DMS79 (cell line): ENCODE measurements around the gene UBE2C.
"Not testable (repeated sequence)": the region's sequence is repeated elsewhere in the genome, so short reads cannot be mapped to it uniquely, and the experiment has no call there.

ENCODE experiments used
- DNase-seq: peaks from one replicate; lab custom pipeline; 2025; lab: John Stamatoyannopoulos, UW

The UBE2C gene

GRCh38 chr20:45797955-45798354, 14.5 kb upstream of the UBE2C start:
- not testable (repeated sequence) for DNase-seq

- peak; percentile 3 for DNase-seq
Observed at GRCh38 chr20:45798935-45799642, 13.4 kb upstream of the UBE2C start.

DNA sequence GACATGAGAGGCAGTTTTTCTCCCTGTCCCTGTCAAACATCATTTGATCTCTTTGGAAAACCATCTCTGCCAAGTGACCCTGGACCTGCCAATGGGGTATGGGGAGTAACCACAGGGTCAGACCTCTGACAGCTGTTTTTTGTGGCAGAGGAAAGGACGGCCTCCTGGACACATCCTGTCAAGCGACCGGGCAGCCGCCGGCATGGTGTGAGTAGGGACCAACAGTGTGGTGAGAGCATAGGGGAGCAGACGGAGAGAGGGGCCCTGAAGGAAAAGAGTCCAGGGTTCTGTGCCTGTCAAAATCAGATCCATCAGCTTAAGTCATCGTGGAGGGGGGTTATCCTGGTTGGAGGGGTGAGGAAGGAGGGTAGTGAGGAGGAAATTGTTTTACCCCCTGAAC, 10.6 kb upstream of the UBE2C start:
- DNase-seq: no peak

GRCh38 chr20:45810191-45810970, 2.1 kb upstream of the UBE2C start:
- no peak for DNase-seq

DNA sequence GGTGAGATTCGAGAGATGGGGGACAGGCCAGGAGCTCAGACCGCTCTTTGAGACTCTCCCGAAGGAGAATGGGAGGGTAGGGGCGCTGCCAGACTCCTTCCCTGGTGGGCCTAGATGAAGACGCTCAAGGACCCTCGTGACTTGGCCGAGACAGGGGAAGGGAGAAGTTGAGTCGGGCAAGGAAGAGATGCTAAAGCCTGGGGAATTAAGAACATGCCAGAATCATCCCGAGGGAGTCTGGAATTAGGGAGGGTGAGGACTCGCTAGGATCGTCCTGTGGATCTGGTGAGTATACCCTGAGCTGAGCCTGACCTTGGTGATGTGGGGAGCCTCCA, 529 bp downstream of the UBE2C start:
- DNase-seq: no peak

GRCh38 chr20:45813489-45813888, 1.0 kb downstream of the UBE2C start:
- DNase-seq: no peak

- DNase-seq: no peak
Observed at GRCh38 chr20:45814314-45814713, 1.9 kb downstream of the UBE2C start.

- no peak for DNase-seq
Observed at GRCh38 chr20:45816951-45817350, 4.5 kb downstream of the UBE2C start.

DNA sequence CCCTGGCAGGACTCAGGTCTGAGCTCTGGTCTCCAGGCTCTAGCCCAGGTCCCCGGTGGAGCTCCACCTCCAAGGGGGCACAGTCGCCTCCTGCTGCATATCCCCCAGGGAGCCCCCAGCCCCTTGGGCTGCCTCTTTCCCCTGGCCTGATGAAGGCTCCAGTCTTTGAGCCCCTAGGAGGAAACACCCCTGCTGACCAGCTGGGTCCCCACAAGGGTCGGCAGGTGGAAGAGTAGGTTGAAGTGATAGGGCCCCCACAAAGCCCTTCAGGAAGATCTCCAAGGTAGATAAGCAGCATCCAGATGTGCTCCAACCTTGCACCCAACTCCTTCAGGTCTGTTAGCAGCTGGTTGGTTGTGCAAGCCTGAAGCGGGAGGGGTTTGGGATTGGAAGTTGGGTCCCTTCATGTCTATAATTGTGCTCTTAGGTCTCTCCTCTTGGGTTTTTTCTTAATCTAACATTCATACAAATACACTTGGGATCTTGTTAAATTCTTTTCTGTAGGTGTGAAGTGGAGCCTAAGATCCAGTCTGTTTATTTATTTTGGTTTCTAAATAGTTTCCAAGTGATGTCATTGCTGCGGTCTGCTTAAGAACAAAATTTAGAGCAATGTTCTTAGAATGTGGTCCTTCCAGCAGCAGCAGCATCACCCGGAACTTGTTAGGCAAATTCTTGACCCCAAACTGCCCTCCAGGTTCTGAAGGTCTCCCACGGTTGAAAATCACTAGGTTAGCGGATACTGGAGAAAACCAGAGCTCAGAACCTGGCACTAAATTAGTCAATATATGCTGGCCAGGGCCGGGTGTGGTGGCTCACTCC, 5.1 kb downstream of the UBE2C start:
- DNase-seq: no peak

DNA sequence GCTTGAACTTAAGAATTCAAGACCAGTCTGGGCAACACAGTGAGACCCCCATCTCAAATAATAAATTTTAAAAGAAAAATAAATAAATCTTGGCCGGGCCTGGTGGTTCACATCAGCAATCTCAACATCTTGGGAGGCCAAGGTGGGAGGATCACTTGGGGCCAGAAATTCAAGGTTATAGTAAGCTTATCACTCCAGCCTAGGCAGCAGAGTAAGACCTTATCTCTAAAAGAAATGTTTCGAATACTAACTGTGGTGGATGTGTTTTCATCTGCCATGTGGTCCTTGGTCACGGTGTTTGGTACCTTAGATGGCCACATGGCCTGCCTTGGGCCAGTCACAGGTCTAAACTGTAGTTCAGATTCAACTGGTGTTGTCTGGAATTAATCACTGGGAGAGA, 5.8 kb downstream of the UBE2C start:
- DNase-seq: no peak

GRCh38 chr20:45819466-45819865, 7.0 kb downstream of the UBE2C start:
- DNase-seq: no peak

DNA sequence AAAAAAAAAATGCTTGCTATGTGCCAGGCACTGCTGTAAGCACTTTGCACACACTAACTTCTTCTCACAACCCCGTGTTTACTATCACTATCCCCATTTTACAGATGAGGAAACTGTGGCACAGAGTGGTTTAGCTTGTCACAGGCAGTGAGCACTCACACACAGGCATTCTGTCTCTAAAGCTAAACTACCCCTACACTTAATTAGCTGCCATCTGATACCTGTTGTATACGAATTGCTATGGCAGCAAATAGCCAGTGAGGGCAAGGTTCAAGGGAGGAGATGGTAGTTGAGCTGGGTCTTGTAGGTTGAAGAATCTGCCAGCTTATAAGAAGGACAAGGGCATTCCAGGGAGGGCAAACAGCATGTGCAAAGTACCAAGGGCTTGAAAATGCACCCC, 9.5 kb downstream of the UBE2C start:
- DNase-seq: no peak

DNA sequence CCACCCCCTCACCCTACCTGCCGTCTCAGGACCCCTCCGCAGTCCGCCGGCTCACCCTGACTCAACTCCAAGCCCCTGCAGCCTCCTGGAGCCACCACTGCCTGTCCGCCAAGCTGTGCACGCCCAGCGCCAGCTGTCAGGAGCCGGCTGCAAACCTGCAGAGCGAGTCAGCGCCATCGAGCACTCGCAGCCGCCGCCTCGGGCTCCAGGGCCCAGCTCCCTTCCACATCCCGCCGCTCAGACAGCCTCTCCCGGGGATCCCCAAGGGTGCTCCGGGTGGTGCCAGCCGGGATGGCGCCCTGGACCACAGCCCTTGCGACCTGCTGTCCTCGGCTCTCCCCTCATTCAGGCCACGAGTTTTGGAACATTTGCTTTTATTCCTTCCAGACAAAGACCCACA, 10.4 kb downstream of the UBE2C start:
- peak; percentile 20 for DNase-seq

DNA sequence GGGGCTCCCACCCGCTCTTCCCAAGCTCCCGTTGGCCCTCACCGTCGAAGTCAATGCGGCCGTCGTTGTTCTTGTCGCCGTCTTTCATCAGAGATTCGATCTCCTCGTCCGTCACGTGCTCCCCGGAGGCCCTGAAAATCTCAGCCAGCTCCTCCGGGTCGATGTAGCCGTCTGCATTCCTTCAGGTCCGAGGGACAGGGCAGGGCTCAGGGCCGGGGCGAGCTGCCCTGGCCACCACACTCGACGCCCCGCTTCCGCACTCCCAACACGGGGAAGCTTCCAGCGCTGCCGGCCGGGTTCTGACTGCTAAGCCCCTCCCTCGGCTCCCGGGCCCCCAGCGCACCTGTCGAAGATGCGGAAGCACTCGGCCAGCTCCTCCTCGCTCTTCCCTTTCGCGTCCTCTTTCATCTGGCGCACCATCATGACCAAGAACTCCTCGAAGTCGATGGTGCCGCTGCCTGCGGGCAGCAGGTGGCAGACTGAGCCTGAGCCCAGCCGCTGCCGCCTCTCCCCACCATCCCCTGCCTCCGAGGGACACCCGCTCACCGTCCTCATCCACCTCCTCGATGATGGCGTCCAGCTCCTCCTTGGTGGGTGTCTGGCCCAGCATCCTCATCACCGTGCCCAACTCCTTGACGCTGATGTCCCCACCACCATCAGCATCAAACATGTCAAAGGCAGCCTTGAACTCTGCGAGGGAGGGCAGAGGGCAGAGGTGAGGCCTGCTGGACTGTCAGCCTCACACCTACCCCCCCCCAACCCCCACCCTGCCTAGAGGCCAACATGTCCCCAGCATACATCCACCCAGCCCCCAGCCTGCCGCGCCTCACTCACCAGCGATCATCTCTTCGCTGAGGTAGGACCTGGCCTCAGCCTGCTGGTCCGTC, 11.7 kb downstream of the UBE2C start:
- DNase-seq: no peak

DNA sequence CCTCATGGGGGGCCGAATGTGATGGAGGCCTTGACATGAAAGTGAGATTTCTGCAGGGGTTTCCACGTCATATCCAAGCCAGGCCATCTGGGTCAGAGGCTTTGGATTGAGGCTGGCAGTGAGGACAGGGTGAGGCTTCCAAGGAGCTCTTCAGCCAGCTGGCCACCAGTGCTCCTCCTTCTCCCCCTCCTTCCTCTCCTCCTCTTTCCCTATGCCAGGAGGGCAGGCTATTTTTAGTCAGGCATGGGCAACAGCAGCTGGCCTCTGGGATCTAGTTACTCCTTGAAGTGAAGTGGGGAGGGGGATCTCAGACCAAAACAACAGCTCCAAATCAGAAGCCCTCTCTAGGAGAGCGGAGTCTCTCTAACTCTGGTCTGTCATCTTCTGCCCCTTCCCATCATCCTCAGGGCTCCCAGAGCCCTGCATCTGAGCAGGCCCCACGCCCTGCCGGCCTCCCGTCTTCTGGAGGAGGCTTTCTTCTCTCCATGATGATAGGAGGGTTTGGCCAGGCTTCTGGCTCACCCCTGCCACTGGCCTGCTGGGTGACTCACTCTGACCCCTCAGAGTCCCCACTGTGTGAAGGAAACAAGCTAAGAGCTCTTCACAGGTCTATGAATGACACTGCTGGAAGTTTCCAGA, 14.1 kb downstream of the UBE2C start:
- no peak for DNase-seq

- DNase-seq: no peak
Observed at GRCh38 chr20:45827030-45827652, 14.7 kb downstream of the UBE2C start, which contains the start of gene TNNC2. TNNC2 (minus strand) TSS chr20:45827312; CDS start chr20:45827248, 64 bp downstream.

DNA sequence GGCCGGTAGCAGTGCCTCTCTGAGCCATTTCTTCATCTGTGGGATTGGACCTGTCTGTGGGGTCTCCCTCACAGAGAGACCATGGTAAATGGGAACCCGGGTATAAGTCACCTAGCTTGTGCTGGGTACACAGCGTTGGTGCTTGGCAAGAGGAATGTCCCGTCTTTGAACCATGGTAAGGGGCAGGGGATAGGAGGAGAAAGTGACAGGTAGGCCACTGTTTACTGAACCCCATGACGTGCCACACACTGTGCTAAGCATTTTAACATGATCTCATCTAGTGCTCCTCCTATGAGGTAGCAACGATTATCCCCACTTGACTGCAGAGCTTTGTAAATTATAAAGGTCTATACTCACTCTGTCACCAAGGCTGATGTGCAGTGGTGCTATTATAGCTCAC, 15.3 kb downstream of the UBE2C start:
- DNase-seq: no peak

- no peak for DNase-seq
Observed at GRCh38 chr20:45828589-45828988, 16.1 kb downstream of the UBE2C start.

GRCh38 chr20:45829673-45830106, 17.2 kb downstream of the UBE2C start:
- not testable (repeated sequence) for DNase-seq

GRCh38 chr20:45832619-45833018, 20.2 kb downstream of the UBE2C start:
- no peak for DNase-seq
